ENCODE data around the gene PIGW. TPM values are rescaled to one million over a fixed set of nuclear protein-coding genes. Genes with fewer than 3 reads are reported as not detected.

PIGW gene
- total and polyA plus RNA-seq, 2 experiments from 2014 or later, result 5.1 to 8.6 TPM

DNA sequence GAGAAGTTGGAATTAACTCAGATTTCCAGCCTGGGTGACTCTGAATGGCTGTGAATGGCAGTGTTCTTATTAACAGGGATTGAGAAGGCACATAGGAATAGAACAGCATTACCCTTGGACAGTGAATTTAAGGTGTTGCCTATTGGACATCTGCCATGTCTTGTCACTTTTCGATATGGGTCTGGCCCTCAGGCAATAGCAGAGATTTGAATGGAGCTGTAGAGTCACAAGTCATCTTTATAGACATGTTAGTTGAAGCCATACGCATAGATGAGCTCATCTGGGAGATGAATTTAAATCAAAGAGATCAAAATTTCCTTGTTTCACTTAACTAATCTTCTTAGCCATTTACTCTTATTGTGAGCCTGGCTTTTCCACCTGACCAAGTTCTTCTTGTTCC, 42.0 kb downstream of the PIGW start:
- in situ Hi-C loops (cut with MboI), result no loop called here
- Histone ChIP-seq H3K4me1 (ENCODE audit: insufficient read depth) (peaks cover 13% of the 10 kb centered on the region), H3F3A (ENCODE audit: insufficient read depth) (peaks cover 38% of the 10 kb centered on the region), H3K4me3 (no peak overlapping the region), H3K27me3 (replicated peaks; ENCODE audit: insufficient read depth) (no peaks in the 10 kb centered on the region), H3K9me3 (ENCODE audit: low read depth) (no peaks in the 10 kb centered on the region), H4K20me1 (ENCODE audit: insufficient read depth) (peaks cover 14% of the 10 kb centered on the region; the same call in 1 of the 2 replicates), H2AFZ (no peak overlapping the region), H3K4me2 (ENCODE audit: unreplicated experiment) (no peak overlapping the region), H3K27ac (no peak overlapping the region), H3K36me3 (ENCODE audit: low read depth) (peaks cover 66% of the 10 kb centered on the region), H3K9ac (no peak overlapping the region), H3K9me2 (ENCODE audit: insufficient read depth) (no peaks in the 10 kb centered on the region), H3K79me2 (ENCODE audit: insufficient read depth) (peaks cover 95% of the 10 kb centered on the region)
- 74 to 77% methylated on average over 2 of the region's 2 CpGs for WGBS, 2 experiments (ENCODE audit: low coverage in 1 of 2, low lambda C conversion rate in 2 of 2, missing lambda C conversion rate in 2 of 2)
- no peak for TF ChIP-seq EZH2 (IDR thresholded peaks at IDR 0.05; ENCODE audit: insufficient read depth, poor library complexity, severe bottlenecking)
- TF ChIP-seq EZH2phosphoT487 (IDR thresholded peaks at IDR 0.05; ENCODE audit: insufficient read depth, low read depth), result no peak
- no peak for DNase-seq

DNA sequence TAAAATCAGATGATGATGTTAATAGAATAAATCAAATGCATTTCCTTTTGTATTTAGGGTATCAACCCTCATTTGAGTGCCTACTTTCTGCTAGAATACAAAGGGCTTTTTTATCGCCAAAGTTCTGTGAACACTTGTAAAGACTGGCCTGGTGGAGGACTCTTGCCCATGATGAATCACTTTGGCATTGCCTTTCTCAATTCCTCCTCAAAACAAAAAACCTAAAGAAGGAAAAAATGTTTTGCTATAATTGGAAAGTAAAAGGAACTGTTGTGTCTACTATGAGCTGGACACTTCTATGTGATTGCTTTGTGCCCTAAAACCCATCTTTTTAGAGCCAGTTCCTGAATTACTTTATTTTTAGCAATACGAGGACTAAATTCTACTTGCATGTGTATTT, 43.9 kb downstream of the PIGW start:
- H3F3A ChIP-seq (ENCODE audit: insufficient read depth), result peaks cover 27% of the 10 kb centered on the region
- H2AFZ ChIP-seq, result no peak overlapping the region
- no peak overlapping the region for H3K9ac ChIP-seq
- peaks cover 13% of the 10 kb centered on the region for H3K4me1 ChIP-seq (ENCODE audit: insufficient read depth)
- no peak overlapping the region for H3K4me3 ChIP-seq
- H3K27me3 ChIP-seq (replicated peaks; ENCODE audit: insufficient read depth), result no peaks in the 10 kb centered on the region
- peak; percentile 61 for DNase-seq
- peaks cover 14% of the 10 kb centered on the region; the same call in 1 of the 2 replicates for H4K20me1 ChIP-seq (ENCODE audit: insufficient read depth)
- H3K9me2 ChIP-seq (ENCODE audit: insufficient read depth), result no peaks in the 10 kb centered on the region
- in situ Hi-C loops (cut with MboI), result no loop called here
- TF ChIP-seq EZH2phosphoT487 (IDR thresholded peaks at IDR 0.05; ENCODE audit: insufficient read depth, low read depth) (no peak), EZH2 (IDR thresholded peaks at IDR 0.05; ENCODE audit: insufficient read depth, poor library complexity, severe bottlenecking) (no peak)
- peak overlapping the region; percentile 15; the same call in 1 of the 2 replicates for H3K27ac ChIP-seq
- no peak overlapping the region for H3K4me2 ChIP-seq (ENCODE audit: unreplicated experiment)
- no peaks in the 10 kb centered on the region for H3K9me3 ChIP-seq (ENCODE audit: low read depth)
- 96 to 99% methylated on average over 2 of the region's 2 CpGs for WGBS, 2 experiments (ENCODE audit: low coverage in 1 of 2, low lambda C conversion rate in 2 of 2, missing lambda C conversion rate in 2 of 2)
- H3K36me3 ChIP-seq (ENCODE audit: low read depth), result peaks cover 74% of the 10 kb centered on the region
- peaks cover 95% of the 10 kb centered on the region for H3K79me2 ChIP-seq (ENCODE audit: insufficient read depth)

DNA sequence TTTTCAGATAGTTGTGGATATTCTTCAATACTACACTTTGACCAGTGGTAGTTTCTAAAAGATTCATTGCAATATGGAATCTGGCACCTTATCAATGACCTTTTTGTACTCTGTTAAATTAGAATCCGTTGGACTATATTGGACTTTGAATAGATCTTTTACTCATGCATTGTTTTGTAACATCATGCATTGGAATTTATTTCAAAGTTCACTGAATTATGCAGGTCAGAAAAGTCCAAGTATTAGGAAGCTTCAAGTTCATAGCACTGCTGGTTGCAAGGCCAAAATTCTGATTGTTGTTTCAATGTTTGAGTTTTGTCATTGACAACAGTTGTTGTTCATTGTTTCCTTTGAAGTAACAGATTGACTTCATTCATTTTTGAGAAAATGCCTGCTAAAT, 49.0 kb downstream of the PIGW start:
- H3K9ac ChIP-seq, result no peak overlapping the region
- 6 to 16% methylated on average over 1 of the region's 1 CpG for WGBS, 2 experiments (ENCODE audit: low coverage in 1 of 2, low lambda C conversion rate in 2 of 2, missing lambda C conversion rate in 2 of 2)
- H3F3A ChIP-seq (ENCODE audit: insufficient read depth), result peaks cover 37% of the 10 kb centered on the region
- no peak overlapping the region for H3K4me2 ChIP-seq (ENCODE audit: unreplicated experiment)
- peaks cover 95% of the 10 kb centered on the region for H3K36me3 ChIP-seq (ENCODE audit: low read depth)
- no peak overlapping the region for H3K27ac ChIP-seq
- no peak overlapping the region for H2AFZ ChIP-seq
- H3K4me1 ChIP-seq (ENCODE audit: insufficient read depth), result peaks cover 5% of the 10 kb centered on the region
- H3K9me3 ChIP-seq (ENCODE audit: low read depth), result no peaks in the 10 kb centered on the region
- no peak overlapping the region for H3K4me3 ChIP-seq
- in situ Hi-C loops (cut with MboI), result no loop called here
- no peaks in the 10 kb centered on the region for H4K20me1 ChIP-seq (ENCODE audit: insufficient read depth)
- DNase-seq, result no peak
- no peaks in the 10 kb centered on the region for H3K9me2 ChIP-seq (ENCODE audit: insufficient read depth)
- peaks cover 79% of the 10 kb centered on the region for H3K79me2 ChIP-seq (ENCODE audit: insufficient read depth)
- TF ChIP-seq EZH2phosphoT487 (IDR thresholded peaks at IDR 0.05; ENCODE audit: insufficient read depth, low read depth) (no peak), EZH2 (IDR thresholded peaks at IDR 0.05; ENCODE audit: insufficient read depth, poor library complexity, severe bottlenecking) (no peak)
- H3K27me3 ChIP-seq (replicated peaks; ENCODE audit: insufficient read depth), result no peaks in the 10 kb centered on the region

GRCh38 chr17:36586138-36586537, 51.4 kb downstream of the PIGW start:
- Histone ChIP-seq H3K4me2 (ENCODE audit: unreplicated experiment) (no peak overlapping the region), H3K9ac (no peak overlapping the region), H3K36me3 (ENCODE audit: low read depth) (peaks cover 86% of the 10 kb centered on the region), H3F3A (ENCODE audit: insufficient read depth) (peaks cover 52% of the 10 kb centered on the region), H2AFZ (no peak overlapping the region), H3K4me3 (no peak overlapping the region), H3K9me3 (ENCODE audit: low read depth) (no peaks in the 10 kb centered on the region), H3K27me3 (replicated peaks; ENCODE audit: insufficient read depth) (no peaks in the 10 kb centered on the region), H3K4me1 (ENCODE audit: insufficient read depth) (peaks cover 3% of the 10 kb centered on the region), H3K79me2 (ENCODE audit: insufficient read depth) (peaks cover 56% of the 10 kb centered on the region), H4K20me1 (ENCODE audit: insufficient read depth) (no peaks in the 10 kb centered on the region), H3K27ac (no peak overlapping the region), H3K9me2 (ENCODE audit: insufficient read depth) (no peaks in the 10 kb centered on the region)
- TF ChIP-seq EZH2phosphoT487 (IDR thresholded peaks at IDR 0.05; ENCODE audit: insufficient read depth, low read depth) (no peak), EZH2 (IDR thresholded peaks at IDR 0.05; ENCODE audit: insufficient read depth, poor library complexity, severe bottlenecking) (no peak)
- in situ Hi-C loops (cut with MboI), result no loop called here
- 96 to 100% methylated on average over 2 of the region's 2 CpGs for WGBS, 2 experiments (ENCODE audit: low coverage in 1 of 2, low lambda C conversion rate in 2 of 2, missing lambda C conversion rate in 2 of 2)
- no peak for DNase-seq

Small RNAs within 50 kb of the gene (small RNA-seq; reads per million reads assigned to genes)
- not detected for gene RNA5SP439 (ENCODE audit: low read depth, low replicate concordance)

Other genes with a start within 250 kb of the PIGW start
- gene TBC1D3G, start 211.1 kb upstream of the PIGW start, total RNA-seq (2014; rRNA removed; shearing (Covaris generic)), result not detected in 2 replicates
- not detected in 2 replicates for gene TBC1D3G, start 211.1 kb upstream of the PIGW start, polyA plus RNA-seq (2016; fragmentation: Nextera tagmentation; extraction: Ambion mirVana)
- gene TBC1D3H, start 146.6 kb upstream of the PIGW start, total RNA-seq (2014; rRNA removed; shearing (Covaris generic)), result not detected in 2 replicates
- not detected in 2 replicates for gene TBC1D3H, start 146.6 kb upstream of the PIGW start, polyA plus RNA-seq (2016; fragmentation: Nextera tagmentation; extraction: Ambion mirVana)
- gene ZNHIT3, start 48.3 kb upstream of the PIGW start, total RNA-seq (2014; rRNA removed; shearing (Covaris generic)), result 21.8 and 28.4 TPM in 2 replicates
- 43.4 and 52.0 TPM in 2 replicates for gene ZNHIT3, start 48.3 kb upstream of the PIGW start, polyA plus RNA-seq (2016; fragmentation: Nextera tagmentation; extraction: Ambion mirVana)
- gene MYO19, start 119 bp upstream of the PIGW start, total RNA-seq (2014; rRNA removed; shearing (Covaris generic)), result 34.4 and 54.8 TPM in 2 replicates
- gene MYO19, start 119 bp upstream of the PIGW start, polyA plus RNA-seq (2016; fragmentation: Nextera tagmentation; extraction: Ambion mirVana), result 14.9 and 15.7 TPM in 2 replicates
- gene GGNBP2, start 9.9 kb downstream of the PIGW start, total RNA-seq (2014; rRNA removed; shearing (Covaris generic)), result 40.1 and 45.7 TPM in 2 replicates
- gene GGNBP2, start 9.9 kb downstream of the PIGW start, polyA plus RNA-seq (2016; fragmentation: Nextera tagmentation; extraction: Ambion mirVana), result 51.5 and 52.0 TPM in 2 replicates
- gene DHRS11, start 56.9 kb downstream of the PIGW start, total RNA-seq (2014; rRNA removed; shearing (Covaris generic)), result 3.1 and 3.9 TPM in 2 replicates
- gene DHRS11, start 56.9 kb downstream of the PIGW start, polyA plus RNA-seq (2016; fragmentation: Nextera tagmentation; extraction: Ambion mirVana), result 4.7 and 5.0 TPM in 2 replicates
- gene MRM1, start 66.6 kb downstream of the PIGW start, total RNA-seq (2014; rRNA removed; shearing (Covaris generic)), result 5.9 TPM in 2 replicates
- gene MRM1, start 66.6 kb downstream of the PIGW start, polyA plus RNA-seq (2016; fragmentation: Nextera tagmentation; extraction: Ambion mirVana), result 2.8 and 3.8 TPM in 2 replicates